ENCODE results near the gene C17orf107. TPM values are rescaled to one million over a fixed set of nuclear protein-coding genes. Genes with fewer than 3 reads are reported as not detected.

Gene C17orf107
- total RNA-seq, 1 experiment from 2014 or later, result 1.7 TPM

GRCh38 chr17:4858882-4859260 lies 40.5 kb upstream of the C17orf107 start:
- no peak overlapping the region for H3K9ac ChIP-seq (ENCODE audit: low read length)
- ATAC-seq, result peak; percentile 65
- H3K4me2 ChIP-seq (ENCODE audit: low read length), result peak overlapping the region; percentile 35
- CTCF ChIA-PET, result no interaction called here
- H3K36me3 ChIP-seq (ENCODE audit: control insufficient read depth in 1 of 2, insufficient read depth in 2 of 2, low read length in 2 of 2), result no peaks in the 10 kb centered on the region
- H3K9me3 ChIP-seq (ENCODE audit: control insufficient read depth in 1 of 2, insufficient read depth in 1 of 2, low read depth in 1 of 2, low read length in 2 of 2), result no peaks in the 10 kb centered on the region
- no peaks in the 10 kb centered on the region for H3K9me2 ChIP-seq (ENCODE audit: insufficient read depth)
- no peak for DNase-seq (ENCODE audit: low read depth, low spot score)
- peaks cover 64% of the 10 kb centered on the region for H3K79me2 ChIP-seq (ENCODE audit: insufficient read depth, low read length)
- H2AFZ ChIP-seq (ENCODE audit: low read depth, low read length, poor library complexity, severe bottlenecking), result no peak overlapping the region
- no peaks in the 10 kb centered on the region for H3K27me3 ChIP-seq (ENCODE audit: insufficient read depth, low read length)
- no peak overlapping the region for H3K4me3 ChIP-seq (replicated peaks in 1 of 2; ENCODE audit: low read depth in 1 of 2, low read length in 2 of 2)
- POLR2A ChIA-PET, result no interaction called here
- peaks cover 12 to 30% of the 10 kb centered on the region in 2 experiments; a peak in 3 of 4 replicates for H3K4me1 ChIP-seq (ENCODE audit: control insufficient read depth in 1 of 2, insufficient read depth in 2 of 2, low read length in 2 of 2)
- RAD21 ChIA-PET (ENCODE audit: low non-redundant PET in 1 of 2, low total read pairs in 2 of 2, uncharacterized antibody in 2 of 2, unreplicated experiment in 2 of 2), result interaction anchor here in 1 of 2 experiments (0.5 kb wide), 1 partner anchor 24 kb away, joined by 3 read pairs; no protein-coding TSS in a partner anchor
- H4K20me1 ChIP-seq (ENCODE audit: insufficient read depth), result no peaks in the 10 kb centered on the region
- peak overlapping the region; percentile 28; the same call in 1 of the 2 replicates for H3K27ac ChIP-seq (ENCODE audit: low read depth, low read length)
- TF ChIP-seq YY1 (IDR thresholded peaks at IDR 0.05; ENCODE audit: extremely low read depth, insufficient replicate concordance, low read depth, low read length) (no peak), EGR1 (IDR thresholded peaks at IDR 0.05; ENCODE audit: low read depth) (no peak), FOSL1 (IDR thresholded peaks at IDR 0.05; ENCODE audit: low read depth) (no peak), ZBTB33 (IDR thresholded peaks at IDR 0.05; ENCODE audit: extremely low read depth, insufficient replicate concordance, low read length) (no peak), SIN3A (IDR thresholded peaks at IDR 0.05; ENCODE audit: low read depth) (no peak), ZFX (IDR thresholded peaks at IDR 0.05) (no peak), ATF3 (IDR thresholded peaks at IDR 0.05) (no peak), ZNF274 (IDR thresholded peaks at IDR 0.05; ENCODE audit: low read depth, low read length) (no peak), JUND (IDR thresholded peaks at IDR 0.05) (no peak), RAD21 (IDR thresholded peaks at IDR 0.05; ENCODE audit: low read depth) (no peak)
- intact Hi-C loops (cut with micrococcal nuclease), result no loop called here
- BruUV-seq (replicated peaks), result no TSS peak
